Mammary epithelial cell (primary cell): ENCODE data around the gene IKZF4.
A peak's percentile ranks its signal among the peaks of the same experiment; 100 is the strongest.

Experiments used
- CTCF ChIP-seq, 2 donors: IDR thresholded peaks in 1 of 2; conservative IDR thresholded peaks in 1 of 2; 2 replicates each; pipeline ENCODE4 v1.5.1; 2011 to 2012; ENCODE audit warnings: inconsistent platforms in 2 of 2, low read length in 2 of 2, mild to moderate bottlenecking in 2 of 2, control low read depth in 1 of 2, low read depth in 1 of 2; ENCODE audit not compliant: insufficient read depth in 1 of 2; ENCODE audit errors: extremely low read depth in 1 of 2
- EZH2 ChIP-seq: IDR thresholded peaks from 2 replicates; pipeline ENCODE4 v1.6.1; 2012; ENCODE audit warnings: low read length, inconsistent platforms, borderline replicate concordance

- TF ChIP-seq CTCF (conservative IDR thresholded peaks at IDR 0.05 in 1 of 2, IDR thresholded peaks at IDR 0.05 in 1 of 2; ENCODE audit: extremely low read depth in 1 of 2, insufficient read depth in 1 of 2, low read depth in 1 of 2, low read length in 2 of 2), result peak; percentile 77 to 92
- no peak for TF ChIP-seq EZH2
Measured at GRCh38 chr12:56078931-56079722, 58.3 kb downstream of the IKZF4 start.
